Right lobe of liver (tissue), 4 donors: Measurements from ENCODE around the gene IQSEC3.

ENCODE experiments used
- CTCF ChIP-seq, 4 donors: fragments of 200-600 bp in 3 of 4; fragments of 450-650 bp in 1 of 4; IDR thresholded peaks; one replicate each; pipeline versions ENCODE4 v1.5.1 to v1.8.0; 2016 to 2022; ENCODE audit warnings: antibody characterized with exemption in 4 of 4, mild to moderate bottlenecking in 2 of 4
- POLR2A ChIP-seq: fragments of 450-650 bp; IDR thresholded peaks from one replicate; pipeline ENCODE4 v1.6.1; 2017; ENCODE audit warnings: antibody characterized with exemption, mild to moderate bottlenecking
- donor health status: DM: no; HTN: no; CAD: no.
- donor health status: DM: no; HTN: no; CAD: no.
- donor health status: DM: no; HTN: yes; CAD: no.

- TF ChIP-seq CTCF (IDR thresholded peaks at IDR 0.05), result no peak
- TF ChIP-seq POLR2A, result no peak
Measured at GRCh38 chr12:125566-125965, 59.0 kb downstream of the IQSEC3 start.
